Anterior cingulate cortex (tissue), 58 donors: ENCODE results near the gene EARS2.

Experiments used
- DNase-seq, 58 donors: peaks; one replicate each; lab custom pipeline; 2025; lab: John Stamatoyannopoulos, UW

Gene EARS2

DNA sequence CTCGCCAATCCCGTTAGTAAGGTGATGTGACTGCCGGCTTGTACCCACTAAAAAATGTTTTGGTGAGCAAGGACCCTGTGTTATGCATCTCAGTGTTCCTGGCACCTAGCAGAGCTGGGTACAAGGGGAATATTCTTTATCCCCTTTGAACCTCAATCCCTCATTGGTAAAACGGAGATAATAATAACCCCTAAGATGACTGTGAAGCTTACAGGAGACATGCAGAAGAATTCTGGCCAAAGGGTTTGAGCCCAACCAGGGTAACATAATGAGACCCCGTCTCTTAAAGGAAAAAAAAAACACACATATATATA, 47.8 kb downstream of the EARS2 start:
- no peak for DNase-seq

DNA sequence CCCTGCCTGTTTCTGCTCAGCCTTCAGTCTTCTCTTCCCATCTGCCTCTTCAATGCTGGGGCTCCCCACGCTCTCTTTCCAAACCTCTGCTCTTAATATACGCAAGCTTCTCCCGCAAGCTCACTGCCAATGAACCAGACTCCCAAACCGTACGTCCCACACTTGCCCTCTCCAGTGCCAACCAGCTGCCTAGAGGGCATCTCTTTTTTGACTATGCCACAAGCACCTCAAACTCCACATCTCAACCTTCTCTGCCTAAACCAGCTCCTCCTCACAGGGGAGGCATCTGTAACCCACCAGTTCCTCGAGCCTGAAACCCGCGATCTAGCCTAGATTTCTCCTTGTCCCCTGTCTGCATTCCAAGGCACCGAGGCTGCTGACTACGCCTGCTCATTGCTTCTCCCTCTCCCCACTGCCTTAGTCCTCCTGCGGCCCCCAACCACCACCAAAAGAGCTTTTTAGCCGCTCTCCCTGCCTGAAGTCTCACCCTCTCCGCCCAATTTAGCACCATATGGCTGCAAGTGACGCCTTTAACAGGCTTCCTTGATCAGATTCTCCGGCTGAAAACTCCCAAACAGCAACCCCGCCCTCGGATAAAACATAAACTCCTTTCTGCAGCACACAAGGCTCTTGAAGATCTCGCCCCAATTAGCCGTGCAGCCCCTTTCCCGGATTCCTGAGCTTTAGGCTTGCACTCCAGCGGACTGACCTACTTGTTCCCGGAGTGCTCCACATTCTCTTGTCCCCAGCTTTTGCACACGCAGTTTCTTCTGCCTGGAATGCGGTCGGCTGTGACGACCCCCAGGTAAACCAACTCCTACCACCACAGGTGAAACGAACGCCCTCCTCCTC, 48.3 kb downstream of the EARS2 start:
- peak in 30 of 58 donors; percentile 4 to 64 (median 35) for DNase-seq

GRCh38 chr16:23506606-23506994, 50.5 kb downstream of the EARS2 start:
- DNase-seq, result no peak

GRCh38 chr16:23505671-23506605, 51.2 kb downstream of the EARS2 start:
- DNase-seq, result no peak

- DNase-seq, result no peak
Observed at GRCh38 chr16:23505180-23505665, 51.9 kb downstream of the EARS2 start.

GRCh38 chr16:23504453-23505179, 52.5 kb downstream of the EARS2 start:
- peak in 37 of 58 donors; percentile 4 to 59 (median 34) for DNase-seq

DNA sequence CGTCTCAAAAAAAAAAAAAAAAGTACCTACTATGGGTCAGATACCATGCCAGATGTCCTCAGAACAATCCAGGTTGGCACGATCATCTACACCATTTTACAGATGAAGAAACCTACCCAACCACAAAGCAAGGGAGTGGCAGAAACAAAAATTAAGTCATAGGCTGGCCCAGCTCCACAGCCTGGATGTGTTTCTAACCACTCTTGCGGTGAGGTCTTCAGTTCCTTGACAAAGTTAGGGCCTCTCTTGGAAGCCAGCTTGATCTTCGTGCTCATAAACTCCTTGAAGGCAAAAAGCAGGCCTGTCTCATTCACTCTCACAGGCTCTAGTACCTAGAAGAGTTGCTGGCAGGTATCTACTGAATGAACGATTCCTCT, 53.1 kb downstream of the EARS2 start:
- DNase-seq, result no peak

DNA sequence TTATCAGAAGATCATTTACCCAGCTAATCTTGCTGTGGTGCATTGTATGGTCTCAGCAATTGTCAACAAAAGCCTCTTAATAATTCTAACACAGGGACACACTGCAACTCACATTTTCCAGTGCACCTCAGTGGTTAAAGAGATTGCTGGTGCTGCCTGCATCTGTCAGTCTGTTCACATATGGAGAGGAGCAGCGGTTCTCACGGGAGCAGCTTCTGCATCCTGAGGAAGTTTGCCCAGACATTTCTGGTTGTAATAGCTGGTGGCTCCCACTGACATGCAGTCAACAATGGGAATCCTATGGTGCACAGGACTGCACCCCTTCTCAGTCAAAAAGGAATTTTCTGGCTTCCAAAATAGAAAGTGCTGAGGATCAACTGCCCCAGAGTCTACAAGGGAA, 54.7 kb downstream of the EARS2 start:
- DNase-seq, result no peak

- no peak for DNase-seq
Observed at GRCh38 chr16:23501291-23501690, 55.9 kb downstream of the EARS2 start.

- no peak for DNase-seq
Observed at GRCh38 chr16:23500862-23501225, 56.3 kb downstream of the EARS2 start.

DNA sequence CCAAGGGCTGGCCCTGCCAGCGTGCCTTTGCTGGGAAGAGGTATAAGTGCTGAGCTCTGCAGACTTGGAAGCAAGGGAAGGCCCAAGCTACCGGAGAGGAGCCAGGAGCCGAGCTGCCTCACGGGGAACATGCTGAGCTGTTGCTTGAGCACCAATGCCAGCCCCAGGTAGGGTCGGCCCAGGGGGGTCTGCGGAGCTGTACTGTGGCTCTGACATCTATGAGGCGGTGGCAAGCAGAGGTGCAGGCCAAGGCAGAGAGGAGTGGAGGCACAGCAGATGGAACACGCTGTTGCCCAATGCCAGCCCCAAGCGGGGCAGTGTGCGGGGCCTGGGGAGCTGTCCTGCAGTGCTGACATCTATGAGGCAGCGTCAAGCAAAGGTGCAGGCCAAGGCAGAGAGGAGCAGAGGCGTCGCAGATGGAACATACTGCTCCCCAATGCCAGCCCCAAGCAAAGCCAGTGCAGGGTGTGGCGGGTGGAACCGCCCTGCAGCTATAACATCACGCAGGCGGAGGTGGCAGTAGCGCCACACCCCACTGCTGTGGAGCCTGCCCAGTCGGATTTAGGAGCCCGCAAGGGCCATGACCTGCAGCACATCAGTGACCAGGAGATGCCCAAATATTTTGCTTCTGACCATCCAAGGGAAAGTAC, 56.8 kb downstream of the EARS2 start:
- peak in 1 of 58 donors; percentile 0 for DNase-seq

DNA sequence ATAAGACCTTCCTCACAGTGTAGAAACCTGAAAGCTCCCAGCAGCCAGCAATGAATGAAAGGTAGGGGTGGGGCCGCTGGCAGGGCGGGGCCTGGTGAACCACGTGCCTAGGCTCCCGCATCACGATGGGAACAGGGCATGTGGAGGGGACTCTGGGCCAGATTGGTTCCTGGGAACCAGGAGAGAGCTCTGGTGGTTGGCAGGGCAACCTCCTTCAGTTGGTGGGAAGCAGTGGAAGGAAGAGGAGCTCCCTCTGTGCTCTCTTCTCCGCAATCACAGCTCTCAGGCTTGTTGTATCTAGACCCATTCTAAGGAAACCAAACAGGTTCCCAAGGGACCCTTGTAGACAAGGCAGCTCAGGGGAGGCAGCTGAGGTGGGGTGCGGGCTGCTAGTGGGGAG, 57.3 kb downstream of the EARS2 start:
- DNase-seq, result peak in 1 of 58 donors; percentile 45

- DNase-seq, result no peak
Observed at GRCh38 chr16:23498863-23499262, 58.3 kb downstream of the EARS2 start.

GRCh38 chr16:23497543-23497868, 59.6 kb downstream of the EARS2 start:
- DNase-seq, result no peak

- no peak for DNase-seq
Observed at GRCh38 chr16:23496821-23497542, 60.2 kb downstream of the EARS2 start.

GRCh38 chr16:23495671-23496070, 61.5 kb downstream of the EARS2 start:
- no peak for DNase-seq

GRCh38 chr16:23494188-23494587, 63.0 kb downstream of the EARS2 start:
- DNase-seq, result peak in 2 of 58 donors; percentile 0 to 24

- DNase-seq, result no peak
Observed at GRCh38 chr16:23491490-23492391, 65.4 kb downstream of the EARS2 start.

GRCh38 chr16:23486480-23486879, 70.7 kb downstream of the EARS2 start:
- no peak for DNase-seq
